Endothelial cell of umbilical vein (primary cell): ENCODE measurements around the gene BIN1. TPM values are rescaled to one million over a fixed set of nuclear protein-coding genes. Genes with fewer than 3 reads are reported as not detected.

Experiments
- BruUV-seq: library from RNA; stranded (reverse); fragments of 400-500 nt; replicated peaks from 2 replicates; lab custom pipeline; 2021; lab: Mats Ljungman, UMichigan
- CTCF ChIA-PET: fragments of 300-600, 350-600 bp; sonication (Branson Sonifier 250); formaldehyde crosslinking; loops from one replicate; lab custom pipeline; 2021; ENCODE audit warnings: antibody characterized with exemption, inconsistent platforms; lab: Charles Lee
- POLR2A ChIA-PET: fragments of 300-600, 350-600 bp; sonication (Branson Sonifier 250); formaldehyde crosslinking; loops from one replicate; lab custom pipeline; 2021; ENCODE audit warnings: antibody characterized with exemption, inconsistent platforms; lab: Charles Lee
- DNase-seq: peaks from one replicate; pipeline ENCODE4 v3.0.0-alpha.2; 2011; ENCODE audit warnings: low read depth, low spot score
- FAIRE-seq: peaks from 2 replicates; lab custom pipeline; 2011; peaks lifted over from hg19 to GRCh38; lab: Jason Lieb, UNC
- H2AFZ ChIP-seq: 2 replicates; pipeline ENCODE4 v1.6.0; 2012; ENCODE audit warnings: low read depth, low read length, control low read depth, inconsistent platforms
- H3K27ac ChIP-seq: 2 replicates; pipeline ENCODE4 v1.5.1; 2011; ENCODE audit warnings: low read depth, mild to moderate bottlenecking, control low read depth, low read length, moderate library complexity; ENCODE audit not compliant: insufficient read depth
- H3K27me3 ChIP-seq, 2 experiments: 2 replicates each; pipeline versions ENCODE4 v1.6.0 to v1.6.1; 2011; ENCODE audit warnings: low read length in 2 of 2, mixed read lengths in 1 of 2; ENCODE audit not compliant: control insufficient read depth in 2 of 2, insufficient read depth in 2 of 2
- H3K36me3 ChIP-seq, 2 experiments: 2 replicates in 1 of 2; 3 replicates in 1 of 2; pipeline ENCODE4 v1.5.1; 2011; ENCODE audit warnings: low read length in 2 of 2, mild to moderate bottlenecking in 1 of 2, moderate library complexity in 1 of 2; ENCODE audit not compliant: control insufficient read depth in 2 of 2, insufficient read depth in 2 of 2; ENCODE audit errors: extremely low read depth in 1 of 2
- H3K4me1 ChIP-seq: 3 replicates; pipeline ENCODE4 v1.5.1; 2011; ENCODE audit warnings: mild to moderate bottlenecking, low read length; ENCODE audit not compliant: control insufficient read depth, insufficient read depth; ENCODE audit errors: extremely low read depth
- H3K4me2 ChIP-seq: 2 replicates; pipeline ENCODE4 v1.6.1; 2011; ENCODE audit warnings: low read length, control low read depth, mixed read lengths; ENCODE audit not compliant: insufficient read depth
- H3K4me3 ChIP-seq, 3 experiments: fragments of 200-600 bp in 1 of 3; sonication (generic), shearing (Covaris generic) in 1 of 3; replicated peaks in 1 of 3; 2 replicates each; pipeline ENCODE4 v1.5.1; 2011 to 2016; ENCODE audit warnings: control low read depth in 3 of 3, low read length in 3 of 3, mild to moderate bottlenecking in 2 of 3, inconsistent platforms in 1 of 3, low read depth in 1 of 3, moderate library complexity in 1 of 3; ENCODE audit not compliant: insufficient read depth in 1 of 3
- H3K79me2 ChIP-seq: 2 replicates; pipeline ENCODE4 v1.6.0; 2012; ENCODE audit warnings: low read length, inconsistent platforms; ENCODE audit not compliant: control insufficient read depth, insufficient read depth
- H3K9ac ChIP-seq: replicated peaks from 2 replicates; pipeline ENCODE3; 2011; ENCODE audit warnings: low read length, control low read depth; ENCODE audit not compliant: insufficient read depth; ENCODE audit errors: extremely low read depth
- H3K9me1 ChIP-seq: replicated peaks from 3 replicates; pipeline ENCODE4 v1.6.0; 2011; ENCODE audit warnings: mild to moderate bottlenecking, low read length; ENCODE audit not compliant: control insufficient read depth, insufficient read depth; ENCODE audit errors: extremely low read depth
- H3K9me3 ChIP-seq: replicated peaks from 2 replicates; pipeline ENCODE4 v1.5.1; 2012; ENCODE audit warnings: low read length, inconsistent platforms; ENCODE audit not compliant: control insufficient read depth, insufficient read depth
- H4K20me1 ChIP-seq: replicated peaks from 2 replicates; pipeline ENCODE3; 2011; ENCODE audit warnings: mild to moderate bottlenecking, low read length; ENCODE audit not compliant: control insufficient read depth, insufficient read depth; ENCODE audit errors: extremely low read depth
- EZH2 ChIP-seq: IDR thresholded peaks from 2 replicates; pipeline ENCODE4 v1.6.1; 2012; ENCODE audit warnings: borderline replicate concordance, low read depth, mild to moderate bottlenecking, moderate library complexity, low read length, inconsistent platforms; ENCODE audit not compliant: severe bottlenecking
- FOS ChIP-seq: IDR thresholded peaks from 2 replicates; pipeline ENCODE4 v1.6.1; 2011; ENCODE audit warnings: mild to moderate bottlenecking, low read length, moderate library complexity, borderline replicate concordance; ENCODE audit not compliant: insufficient read depth
- GATA2 ChIP-seq: IDR thresholded peaks from 2 replicates; pipeline ENCODE4 v1.7.0; 2011; ENCODE audit warnings: low read depth, mild to moderate bottlenecking, moderate library complexity, mixed read lengths, low read length; ENCODE audit not compliant: insufficient read length, insufficient read depth
- JUN ChIP-seq: IDR thresholded peaks from 2 replicates; pipeline ENCODE4 v1.6.1; 2011; ENCODE audit warnings: borderline replicate concordance, low read depth; ENCODE audit not compliant: insufficient read length, insufficient read depth
- MYC ChIP-seq: IDR thresholded peaks from one replicate; pipeline ENCODE4 v1.6.1; 2011; ENCODE audit warnings: mild to moderate bottlenecking, low read depth, low read length
- POLR2A ChIP-seq: IDR thresholded peaks from 2 replicates; pipeline ENCODE4 v1.6.1; 2012; ENCODE audit warnings: low read depth, mild to moderate bottlenecking, control low read depth, low read length
- POLR2AphosphoS5 ChIP-seq: IDR thresholded peaks from 2 replicates; pipeline ENCODE4 v1.6.1; 2012; ENCODE audit warnings: low read depth, mild to moderate bottlenecking, control low read depth, low read length, moderate library complexity; ENCODE audit not compliant: insufficient read depth
- dilution Hi-C: fragments of 300-500 bp; cut with MboI; formaldehyde crosslinking; loops from one replicate; pipeline ENCODE4 v1.15.0; 2019; ENCODE audit warnings: low sequenced_read_pairs; ENCODE audit not compliant: extremely low pct_ligation_motif_present
- intact Hi-C: fragments of 100-400 bp; cut with micrococcal nuclease; formaldehyde crosslinking; loops from one replicate; pipeline ENCODE4 v1.10.0; 2022
- polyA plus RNA-seq, 4 experiments: library from polyadenylated mRNA; depleted of rRNA in 3 of 4; stranded (reverse) in 3 of 4; unstranded in 1 of 4; fragments of >200 nt; gene quantifications; 2 replicates each; pipeline versions ENCODE4 v1.2.1 to v1.2.3, GENCODE V29; 2011 to 2012; ENCODE audit warnings: missing spikeins in 1 of 4
- total RNA-seq: library from RNA; stranded (reverse); gene quantifications from 2 replicates; pipeline ENCODE4 v1.2.3, GENCODE V29; 2021
- TF ChIP-seq, protein P1 (sequence below): IDR thresholded peaks from 2 replicates; pipeline ENCODE4 v1.6.1; 2011; ENCODE audit not compliant: insufficient read depth, insufficient read length
- TF ChIP-seq, protein P2 (sequence below), 2 donors: IDR thresholded peaks; 1 replicate in 1 of 2; 2 replicates in 1 of 2; pipeline ENCODE4 v1.5.1; 2011; ENCODE audit warnings: low read length in 2 of 2, mild to moderate bottlenecking in 2 of 2, moderate library complexity in 2 of 2, control low read depth in 1 of 2, inconsistent platforms in 1 of 2, low read depth in 1 of 2; ENCODE audit not compliant: insufficient read depth in 1 of 2; ENCODE audit errors: extremely low read depth in 1 of 2

Gene BIN1
- total and polyA plus RNA-seq, 2 donors (not counting 3 experiments of a cell fraction or from before 2014, with no cell fraction given), result 26.3 to 36.9 TPM

DNA sequence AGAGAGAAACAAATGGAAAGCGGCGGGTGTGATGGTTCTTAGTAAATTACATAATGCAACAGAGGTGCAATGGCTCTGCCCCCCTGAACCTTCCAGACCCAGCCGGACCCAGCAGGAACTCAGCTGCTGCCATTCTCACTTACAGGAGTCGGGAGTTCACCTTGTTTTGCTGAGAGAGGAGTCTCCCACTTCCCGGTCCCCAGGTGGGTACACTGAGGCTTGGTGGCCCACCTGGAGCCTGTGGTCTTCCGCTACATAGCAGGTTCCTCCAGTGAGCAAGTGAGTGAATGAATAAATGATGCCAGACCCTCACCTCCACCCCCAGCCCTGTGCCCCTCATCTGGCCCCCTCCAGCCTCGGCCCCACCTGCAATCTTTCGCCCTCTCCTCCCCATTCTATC lies 11.2 kb downstream of the BIN1 start:
- Histone ChIP-seq H2AFZ (no peak overlapping the region), H3K79me2 (peaks cover 1% of the 10 kb centered on the region), H3K27me3 (no peaks in the 10 kb centered on the region), H4K20me1 (no peaks in the 10 kb centered on the region), H3K9me1 (no peaks in the 10 kb centered on the region), H3K36me3 (no peaks in the 10 kb centered on the region), H3K27ac (no peak overlapping the region), H3K4me1 (peaks cover 11% of the 10 kb centered on the region), H3K9me3 (no peaks in the 10 kb centered on the region), H3K4me2 (no peak overlapping the region), H3K9ac (no peak overlapping the region), H3K4me3 (no peak overlapping the region)
- CTCF ChIA-PET, result interaction anchor here (1.1 to 2.6 kb wide), 3 partner anchors 11 to 28 kb away, joined by 5 to 14 read pairs (median 9); partner anchors contain the start of gene BIN1
- FAIRE-seq (no peak), DNase-seq (no peak)
- intact Hi-C loops (no loop called here), dilution Hi-C loops (no loop called here)
- no TSS peak for BruUV-seq
- POLR2A ChIA-PET, result no interaction called here
- TF ChIP-seq, protein P1, sequence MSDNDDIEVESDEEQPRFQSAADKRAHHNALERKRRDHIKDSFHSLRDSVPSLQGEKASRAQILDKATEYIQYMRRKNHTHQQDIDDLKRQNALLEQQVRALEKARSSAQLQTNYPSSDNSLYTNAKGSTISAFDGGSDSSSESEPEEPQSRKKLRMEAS, result no peak
- TF ChIP-seq MYC (no peak), POLR2AphosphoS5 (no peak), EZH2 (no peak), JUN (no peak), FOS (no peak), GATA2 (no peak), POLR2A (no peak)
- TF ChIP-seq, protein P2, sequence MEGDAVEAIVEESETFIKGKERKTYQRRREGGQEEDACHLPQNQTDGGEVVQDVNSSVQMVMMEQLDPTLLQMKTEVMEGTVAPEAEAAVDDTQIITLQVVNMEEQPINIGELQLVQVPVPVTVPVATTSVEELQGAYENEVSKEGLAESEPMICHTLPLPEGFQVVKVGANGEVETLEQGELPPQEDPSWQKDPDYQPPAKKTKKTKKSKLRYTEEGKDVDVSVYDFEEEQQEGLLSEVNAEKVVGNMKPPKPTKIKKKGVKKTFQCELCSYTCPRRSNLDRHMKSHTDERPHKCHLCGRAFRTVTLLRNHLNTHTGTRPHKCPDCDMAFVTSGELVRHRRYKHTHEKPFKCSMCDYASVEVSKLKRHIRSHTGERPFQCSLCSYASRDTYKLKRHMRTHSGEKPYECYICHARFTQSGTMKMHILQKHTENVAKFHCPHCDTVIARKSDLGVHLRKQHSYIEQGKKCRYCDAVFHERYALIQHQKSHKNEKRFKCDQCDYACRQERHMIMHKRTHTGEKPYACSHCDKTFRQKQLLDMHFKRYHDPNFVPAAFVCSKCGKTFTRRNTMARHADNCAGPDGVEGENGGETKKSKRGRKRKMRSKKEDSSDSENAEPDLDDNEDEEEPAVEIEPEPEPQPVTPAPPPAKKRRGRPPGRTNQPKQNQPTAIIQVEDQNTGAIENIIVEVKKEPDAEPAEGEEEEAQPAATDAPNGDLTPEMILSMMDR (IDR thresholded peaks at IDR 0.05; ENCODE audit: extremely low read depth in 1 of 2, insufficient read depth in 1 of 2, low read depth in 1 of 2, low read length in 2 of 2), result no peak
